Measurements from ENCODE around the gene DHRS3.
"Not testable (repeated sequence)": the region's sequence is repeated elsewhere in the genome, so short reads cannot be mapped to it uniquely, and the experiment has no call there.

DNA sequence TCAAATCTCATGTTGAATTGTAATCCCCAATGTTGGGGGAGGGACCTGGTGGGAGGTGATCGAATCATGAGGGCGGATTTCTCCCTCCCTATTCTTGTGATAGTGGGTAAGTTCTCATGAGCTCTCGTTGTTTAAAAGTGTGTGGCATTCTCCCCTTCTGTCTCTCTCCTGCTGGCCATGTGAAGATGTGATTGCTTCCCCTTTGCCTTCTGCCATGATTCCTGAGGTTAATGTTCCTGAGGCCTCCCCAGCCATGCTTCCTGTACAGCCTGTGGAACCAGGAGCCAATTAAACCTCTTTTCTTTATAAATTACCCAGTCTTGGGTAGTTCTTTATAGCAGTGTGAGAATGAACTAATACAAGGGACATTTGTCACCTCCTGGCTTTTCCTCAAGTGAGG lies 53.8 kb downstream of the DHRS3 start:
- TF ChIP-seq, protein P1, sequence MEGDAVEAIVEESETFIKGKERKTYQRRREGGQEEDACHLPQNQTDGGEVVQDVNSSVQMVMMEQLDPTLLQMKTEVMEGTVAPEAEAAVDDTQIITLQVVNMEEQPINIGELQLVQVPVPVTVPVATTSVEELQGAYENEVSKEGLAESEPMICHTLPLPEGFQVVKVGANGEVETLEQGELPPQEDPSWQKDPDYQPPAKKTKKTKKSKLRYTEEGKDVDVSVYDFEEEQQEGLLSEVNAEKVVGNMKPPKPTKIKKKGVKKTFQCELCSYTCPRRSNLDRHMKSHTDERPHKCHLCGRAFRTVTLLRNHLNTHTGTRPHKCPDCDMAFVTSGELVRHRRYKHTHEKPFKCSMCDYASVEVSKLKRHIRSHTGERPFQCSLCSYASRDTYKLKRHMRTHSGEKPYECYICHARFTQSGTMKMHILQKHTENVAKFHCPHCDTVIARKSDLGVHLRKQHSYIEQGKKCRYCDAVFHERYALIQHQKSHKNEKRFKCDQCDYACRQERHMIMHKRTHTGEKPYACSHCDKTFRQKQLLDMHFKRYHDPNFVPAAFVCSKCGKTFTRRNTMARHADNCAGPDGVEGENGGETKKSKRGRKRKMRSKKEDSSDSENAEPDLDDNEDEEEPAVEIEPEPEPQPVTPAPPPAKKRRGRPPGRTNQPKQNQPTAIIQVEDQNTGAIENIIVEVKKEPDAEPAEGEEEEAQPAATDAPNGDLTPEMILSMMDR (conservative IDR thresholded peaks at IDR 0.05): not testable (repeated sequence)
- TF ChIP-seq EZH2 (IDR thresholded peaks at IDR 0.05; ENCODE audit: low read depth): not testable (repeated sequence)

All from PC-9 (cell line).